B cell (primary cell): ENCODE data around the gene ECI1. TPM values are rescaled to one million over a fixed set of nuclear protein-coding genes. Genes with fewer than 3 reads are reported as not detected.

Experiments used
- ATAC-seq: fragments of 200-7000 bp; cut with Tn5 transposase; one replicate; pipeline ENCODE4 v1.10.0; 2021; ENCODE audit warnings: low read depth, mild to moderate bottlenecking, moderate number of reproducible peaks, moderate library complexity
- CTCF ChIA-PET: fragments of 350-600 bp; sonication (Branson Sonifier 250); formaldehyde crosslinking; loops from one replicate; lab custom pipeline; 2021; ENCODE audit warnings: antibody characterized with exemption, inconsistent platforms; lab: Charles Lee
- POLR2A ChIA-PET: fragments of 350-600 bp; sonication (Branson Sonifier 250); formaldehyde crosslinking; loops from one replicate; lab custom pipeline; 2021; ENCODE audit warnings: antibody characterized with exemption; lab: Charles Lee
- DNase-seq: peaks from one replicate; pipeline ENCODE4 v3.0.0; 2013
- H2AFZ ChIP-seq: 2 replicates; pipeline ENCODE4 v1.6.1; 2012; ENCODE audit warnings: mild to moderate bottlenecking, low read depth, low read length; ENCODE audit not compliant: insufficient read depth, poor library complexity, severe bottlenecking
- H3K27ac ChIP-seq, 2 donors: 1 replicate in 1 of 2; 2 replicates in 1 of 2; pipeline ENCODE4 v1.5.1; 2012 to 2013; ENCODE audit warnings: low read length in 2 of 2, mild to moderate bottlenecking in 2 of 2, moderate library complexity in 1 of 2
- H3K27me3 ChIP-seq, 4 experiments: fragments of 200-600 bp in 1 of 4; sonication (generic) in 1 of 4; replicated peaks in 1 of 4; 1 replicate in 2 of 4; 2 replicates in 2 of 4; pipeline versions ENCODE4 v1.6.1 to v1.7.0; 2013 to 2016; ENCODE audit warnings: low read length in 3 of 4, mild to moderate bottlenecking in 2 of 4, mixed read lengths in 1 of 4, moderate library complexity in 1 of 4; ENCODE audit not compliant: insufficient read depth in 4 of 4, control insufficient read depth in 3 of 4; ENCODE audit errors: control extremely low read depth in 1 of 4
- H3K36me3 ChIP-seq, 2 experiments: replicated peaks in 1 of 2; 1 replicate in 1 of 2; 2 replicates in 1 of 2; pipeline versions ENCODE4 v1.6.1 to v1.7.1; 2013; ENCODE audit warnings: low read length in 1 of 2; ENCODE audit not compliant: insufficient read depth in 2 of 2, control insufficient read depth in 1 of 2; ENCODE audit errors: control extremely low read depth in 1 of 2, extremely low read depth in 1 of 2
- H3K4me1 ChIP-seq, 2 donors: fragments of 200-600 bp in 1 of 2; sonication (generic) in 1 of 2; 1 replicate in 1 of 2; 2 replicates in 1 of 2; pipeline versions ENCODE4 v1.5.1 to v1.6.1; 2013 to 2017; ENCODE audit warnings: low read length in 2 of 2; ENCODE audit not compliant: control insufficient read depth in 2 of 2, insufficient read depth in 2 of 2
- H3K4me2 ChIP-seq: replicated peaks from 2 replicates; pipeline ENCODE3; 2012; ENCODE audit warnings: mild to moderate bottlenecking, low read depth, low read length; ENCODE audit not compliant: poor library complexity, severe bottlenecking
- H3K4me3 ChIP-seq, 5 experiments: fragments of 200-600 bp in 1 of 5; sonication (generic) in 1 of 5; 1 replicate in 3 of 5; 2 replicates in 2 of 5; pipeline versions ENCODE4 v1.5.1 to v1.7.0; 2011 to 2016; ENCODE audit warnings: low read length in 4 of 5, mild to moderate bottlenecking in 4 of 5, low read depth in 2 of 5, control low read depth in 1 of 5, moderate library complexity in 1 of 5; ENCODE audit not compliant: insufficient read depth in 1 of 5; ENCODE audit errors: control extremely low read depth in 1 of 5, extremely low read depth in 1 of 5
- H3K79me2 ChIP-seq: fragments of 200-600 bp; sonication (generic); one replicate; pipeline ENCODE4 v1.6.0; 2016; ENCODE audit warnings: low read length; ENCODE audit not compliant: control insufficient read depth, insufficient read depth
- H3K9ac ChIP-seq: fragments of 200-600 bp; sonication (generic); 2 replicates; pipeline ENCODE4 v1.6.1; 2017; ENCODE audit warnings: mild to moderate bottlenecking, low read length, moderate library complexity
- H3K9me3 ChIP-seq, 3 donors: one replicate each; pipeline versions ENCODE4 v1.6.1 to v1.7.1; 2013; ENCODE audit warnings: low read length in 2 of 3; ENCODE audit not compliant: control insufficient read depth in 2 of 3, insufficient read depth in 1 of 3; ENCODE audit errors: control extremely low read depth in 1 of 3
- H4K20me1 ChIP-seq: 2 replicates; pipeline ENCODE4 v1.6.0; 2012; ENCODE audit warnings: mild to moderate bottlenecking, low read length; ENCODE audit not compliant: insufficient read depth, control insufficient read depth, poor library complexity, severe bottlenecking
- H3K27ac Mint-ChIP-seq: one replicate; pipeline ENCODE4 v1.8.0; 2021; ENCODE audit warnings: mixed read lengths
- H3K27me3 Mint-ChIP-seq: one replicate; pipeline ENCODE4 v1.8.0; 2021; ENCODE audit warnings: mixed read lengths
- H3K4me1 Mint-ChIP-seq: one replicate; pipeline ENCODE4 v1.8.0; 2021; ENCODE audit warnings: mixed read lengths
- H3K4me3 Mint-ChIP-seq: one replicate; pipeline ENCODE4 v1.8.0; 2021; ENCODE audit warnings: mixed read lengths
- H3K9me3 Mint-ChIP-seq: one replicate; pipeline ENCODE4 v1.8.0; 2022; ENCODE audit warnings: mixed read lengths; ENCODE audit not compliant: insufficient read depth
- CTCF ChIP-seq: fragments of 200-600 bp; IDR thresholded peaks from one replicate; pipeline ENCODE4 v1.8.0; 2022; ENCODE audit warnings: antibody characterized with exemption, mild to moderate bottlenecking
- EZH2 ChIP-seq: IDR thresholded peaks from 2 replicates; pipeline ENCODE4 v1.6.1; 2012; ENCODE audit warnings: borderline replicate concordance, low read depth, mild to moderate bottlenecking, moderate library complexity, low read length; ENCODE audit not compliant: insufficient read depth, poor library complexity, severe bottlenecking
- WGBS: methylation state at CpG from one replicate; pipeline ENCODE4 v1.1.5; 2013; ENCODE audit warnings: missing lambda C conversion rate; ENCODE audit not compliant: insufficient coverage; 5-methylcytosine and 5-hydroxymethylcytosine counted together
- intact Hi-C: fragments of 100-400 bp; cut with micrococcal nuclease; formaldehyde crosslinking; loops from one replicate; pipeline ENCODE4 v1.10.0; 2022
- polyA plus RNA-seq: library from polyadenylated mRNA; depleted of rRNA; stranded (reverse); fragments of >200 nt; gene quantifications from 2 replicates; pipeline ENCODE4 v1.2.3, GENCODE V29; 2012
- total RNA-seq, 2 donors: library from RNA; stranded (reverse); fragments of 120-200 nt in 1 of 2; gene quantifications; 1 replicate in 1 of 2; 2 replicates in 1 of 2; pipeline versions ENCODE4 v1.2.3 to v1.2.4, GENCODE V29; 2013 to 2022

Gene ECI1
- total and polyA plus RNA-seq, 2 donors (not counting 1 experiment from before 2014, with no cell fraction given): 34.3 to 38.4 TPM

- no peak overlapping the region for H3K27ac ChIP-seq
- TF ChIP-seq EZH2 (no peak), CTCF (no peak)
- H3K36me3 ChIP-seq: no peaks in the 10 kb centered on the region
- 97% methylated on average over 14 of the region's 14 CpGs for WGBS
- H4K20me1 ChIP-seq: no peaks in the 10 kb centered on the region
- no peak overlapping the region for H3K4me3 ChIP-seq
- no peak for ATAC-seq
- H3K4me1 ChIP-seq: no peaks in the 10 kb centered on the region
- H3K4me3 Mint-ChIP-seq: no peak overlapping the region
- POLR2A ChIA-PET: no interaction called here
- intact Hi-C loops: no loop called here
- H3K9ac ChIP-seq: no peak overlapping the region
- H3K27me3 ChIP-seq: no peaks in the 10 kb centered on the region
- DNase-seq: no peak
- H3K9me3 ChIP-seq: no peaks in the 10 kb centered on the region
- no peak overlapping the region for H3K27ac Mint-ChIP-seq
- no peak overlapping the region for H2AFZ ChIP-seq
- no peaks in the 10 kb centered on the region for H3K4me1 Mint-ChIP-seq
- CTCF ChIA-PET: no interaction called here
- no peaks in the 10 kb centered on the region for H3K79me2 ChIP-seq
- no peaks in the 10 kb centered on the region for H3K27me3 Mint-ChIP-seq
- no peak overlapping the region for H3K4me2 ChIP-seq
- H3K9me3 Mint-ChIP-seq: no peaks in the 10 kb centered on the region
Observed at GRCh38 chr16:2278272-2278608, 26.9 kb upstream of the ECI1 start.

- WGBS: 94% methylated on average over 24 of the region's 25 CpGs
- no peaks in the 10 kb centered on the region for H4K20me1 ChIP-seq
- ChIA-PET POLR2A (no interaction called here), CTCF (no interaction called here)
- no peaks in the 10 kb centered on the region for H3K27me3 ChIP-seq
- TF ChIP-seq CTCF: no peak
- TF ChIP-seq EZH2: no peak
- Mint-ChIP-seq H3K9me3 (no peaks in the 10 kb centered on the region), H3K4me3 (no peak overlapping the region), H3K4me1 (no peaks in the 10 kb centered on the region), H3K27ac (no peak overlapping the region), H3K27me3 (no peaks in the 10 kb centered on the region)
- no peaks in the 10 kb centered on the region for H3K36me3 ChIP-seq
- H2AFZ ChIP-seq: no peak overlapping the region
- no peaks in the 10 kb centered on the region for H3K9me3 ChIP-seq
- H3K27ac ChIP-seq: no peak overlapping the region
- H3K9ac ChIP-seq: no peak overlapping the region
- no peaks in the 10 kb centered on the region for H3K4me1 ChIP-seq
- intact Hi-C loops: no loop called here
- H3K4me3 ChIP-seq: no peak overlapping the region
- ATAC-seq (no peak), DNase-seq (no peak)
- no peak overlapping the region for H3K4me2 ChIP-seq
- peaks cover under 1% of the 10 kb centered on the region for H3K79me2 ChIP-seq
Observed at GRCh38 chr16:2277466-2278271, 26.3 kb upstream of the ECI1 start.
